Daoy (cell line): ENCODE measurements around the gene SAMD14. TPM values are rescaled to one million over a fixed set of nuclear protein-coding genes. Genes with fewer than 3 reads are reported as not detected.
A peak's percentile ranks its signal among the peaks of the same experiment; 100 is the strongest.
"Not testable (repeated sequence)": the region's sequence is repeated elsewhere in the genome, so short reads cannot be mapped to it uniquely, and the experiment has no call there.

Experiments used
- DNase-seq: peaks from one replicate; pipeline ENCODE4 v3.0.0-alpha.2; 2015; ENCODE audit warnings: low read depth
- total RNA-seq: library from RNA; depleted of rRNA; stranded (reverse); fragments of >200 nt; shearing (Covaris generic); gene quantifications from 2 replicates; pipeline ENCODE4 v1.2.3, GENCODE V29; 2014

SAMD14 gene
- total RNA-seq, 1 experiment from 2014 or later = 1.7 TPM

DNA sequence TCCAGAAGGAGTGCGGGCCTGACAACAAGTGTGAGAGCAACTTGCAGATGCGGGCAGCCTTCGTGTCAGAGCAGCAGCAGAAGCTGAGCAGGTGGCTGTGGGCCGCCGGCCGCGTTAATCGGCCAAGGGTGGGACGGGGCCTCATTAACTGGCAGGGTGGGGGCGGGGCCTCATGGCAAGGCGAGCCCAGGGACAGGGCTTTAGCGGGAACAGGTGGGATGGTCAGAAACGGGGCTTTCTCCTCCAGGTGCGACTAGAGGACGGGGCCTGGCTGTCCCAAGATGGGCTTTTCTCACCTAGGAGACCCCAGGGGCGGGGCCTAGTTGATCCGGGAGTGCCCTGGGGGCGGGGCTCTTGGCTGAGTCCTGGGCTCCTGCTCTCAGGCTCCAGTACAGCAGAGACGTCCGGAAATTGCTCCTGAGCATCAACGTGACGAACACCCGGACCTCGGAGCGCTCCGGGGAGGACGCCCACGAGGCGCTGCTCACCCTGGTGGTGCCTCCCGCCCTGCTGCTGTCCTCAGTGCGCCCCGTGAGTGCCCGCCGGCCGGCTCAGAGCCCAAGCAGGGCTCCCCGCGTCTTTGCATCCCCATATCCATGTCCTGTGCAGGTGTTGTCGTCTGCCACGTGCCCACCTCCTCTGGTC is 53.2 kb downstream of the SAMD14 start:
- no peak for DNase-seq

DNA sequence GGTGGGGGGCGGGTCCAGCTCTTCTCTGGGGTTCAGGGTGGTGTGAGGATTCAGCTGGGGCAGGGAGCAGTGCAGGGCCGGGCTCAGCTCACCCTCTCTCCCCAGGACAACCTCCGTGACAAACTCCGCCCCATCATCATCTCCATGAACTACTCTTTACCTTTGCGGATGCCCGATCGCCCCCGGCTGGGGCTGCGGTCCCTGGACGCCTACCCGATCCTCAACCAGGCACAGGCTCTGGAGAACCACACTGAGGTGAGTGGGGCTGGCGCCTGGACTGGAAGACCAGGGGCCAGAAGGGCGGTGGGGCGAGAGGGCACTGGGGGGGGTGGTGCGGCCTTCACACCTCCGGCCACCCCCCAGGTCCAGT is 53.8 kb downstream of the SAMD14 start:
- DNase-seq = no peak

DNA sequence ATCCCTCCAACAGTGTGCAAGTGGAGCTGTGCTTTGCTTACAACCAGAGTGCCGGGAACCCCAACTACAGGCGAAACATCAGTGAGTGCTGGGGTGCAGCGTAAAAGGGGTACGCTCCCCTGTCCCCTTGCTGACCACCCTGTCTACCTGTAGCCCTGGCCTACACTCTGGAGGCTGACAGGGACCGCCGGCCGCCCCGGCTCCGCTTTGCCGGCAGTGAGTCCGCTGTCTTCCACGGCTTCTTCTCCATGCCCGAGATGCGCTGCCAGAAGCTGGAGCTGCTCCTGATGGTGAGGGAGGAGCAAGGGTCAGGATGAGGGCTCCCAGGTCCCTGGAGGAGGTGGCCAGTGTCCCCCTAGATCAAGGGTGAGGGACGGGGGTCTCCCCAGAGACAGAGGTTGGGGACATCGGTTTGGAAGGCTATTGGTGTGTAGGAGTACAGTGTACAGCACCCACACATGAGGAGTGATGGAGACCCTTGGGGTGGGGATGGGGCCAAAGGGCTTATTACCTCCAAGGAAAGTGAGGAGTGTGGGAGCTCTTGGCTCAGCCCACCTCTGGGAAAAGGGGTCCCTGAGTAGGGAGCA is 54.4 kb downstream of the SAMD14 start:
- DNase-seq = no peak

DNA sequence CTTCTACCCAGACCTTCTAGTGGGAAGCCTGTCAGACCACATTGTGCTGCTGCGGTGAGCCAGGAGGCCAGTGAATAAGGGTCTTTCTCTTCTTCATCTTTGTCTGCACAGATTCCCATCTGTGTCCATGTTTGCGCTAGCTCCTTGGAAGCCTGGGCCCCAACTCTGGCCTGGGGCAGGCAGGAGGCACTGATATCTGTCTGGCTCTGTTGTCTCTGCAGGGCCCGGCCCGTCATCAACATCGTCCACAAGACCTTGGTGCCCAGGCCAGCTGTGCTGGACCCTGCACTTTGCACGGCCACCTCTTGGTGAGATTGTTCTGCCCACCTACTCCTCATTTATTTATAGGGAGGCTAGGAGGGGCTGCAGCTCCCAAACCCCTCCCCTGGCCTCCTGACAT is 55.7 kb downstream of the SAMD14 start:
- DNase-seq = no peak

DNA sequence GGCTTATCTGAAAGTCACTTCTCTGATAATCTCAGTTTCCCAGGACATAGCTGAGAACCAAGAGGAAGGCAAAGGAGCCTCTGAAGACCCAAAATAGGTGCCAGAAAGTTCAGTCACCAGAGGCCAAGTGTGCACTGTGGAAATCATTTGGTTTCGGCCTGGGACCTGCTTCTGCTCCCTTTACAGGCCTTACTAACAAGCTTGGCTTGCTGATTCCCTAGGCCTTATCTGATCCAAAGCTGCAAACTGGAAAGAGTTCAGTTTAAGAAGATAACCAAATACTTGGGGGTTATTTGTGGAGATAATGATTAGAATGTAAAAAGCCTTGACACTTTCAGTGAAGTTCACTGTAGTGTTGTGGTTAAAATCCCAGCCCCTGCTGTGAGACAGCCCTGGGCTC is 57.0 kb downstream of the SAMD14 start:
- DNase-seq = no peak

DNA sequence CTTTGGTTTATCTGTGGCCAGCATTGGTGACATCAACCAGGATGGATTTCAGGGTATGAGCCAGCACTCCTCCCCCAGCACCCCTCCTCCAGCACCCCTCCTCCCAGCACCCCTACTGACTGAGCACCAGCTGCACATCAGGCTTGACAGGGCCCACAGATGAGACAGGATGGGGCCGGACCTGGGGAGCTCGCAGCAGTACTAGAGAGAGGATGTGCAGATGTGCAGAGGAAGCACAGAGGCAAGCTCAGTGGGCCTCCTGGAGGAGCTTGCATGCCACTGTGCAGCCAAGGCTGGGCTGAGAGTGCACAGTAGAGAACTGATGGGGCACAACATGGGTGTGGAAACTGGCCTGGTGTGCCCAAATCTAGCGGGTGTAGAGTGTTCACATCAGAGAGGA is 57.8 kb downstream of the SAMD14 start:
- DNase-seq = no peak

DNA sequence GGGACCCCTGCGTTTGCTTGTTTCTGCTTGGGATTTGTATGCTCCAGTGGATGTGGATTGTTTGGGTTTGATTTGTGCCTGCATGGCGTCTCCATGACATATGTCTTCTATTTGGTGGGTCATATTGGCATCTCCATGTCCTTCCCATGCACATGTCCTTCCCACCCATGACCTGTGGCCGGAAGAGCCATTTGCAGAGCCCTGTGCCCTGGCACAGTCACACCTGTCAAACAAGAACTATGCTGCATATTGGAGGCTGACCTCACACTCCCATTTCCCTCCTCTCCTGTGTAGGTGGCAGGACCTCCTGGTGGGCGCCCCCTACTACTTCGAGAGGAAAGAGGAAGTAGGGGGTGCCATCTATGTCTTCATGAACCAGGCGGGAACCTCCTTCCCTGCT is 58.3 kb downstream of the SAMD14 start:
- DNase-seq = no peak

DNA sequence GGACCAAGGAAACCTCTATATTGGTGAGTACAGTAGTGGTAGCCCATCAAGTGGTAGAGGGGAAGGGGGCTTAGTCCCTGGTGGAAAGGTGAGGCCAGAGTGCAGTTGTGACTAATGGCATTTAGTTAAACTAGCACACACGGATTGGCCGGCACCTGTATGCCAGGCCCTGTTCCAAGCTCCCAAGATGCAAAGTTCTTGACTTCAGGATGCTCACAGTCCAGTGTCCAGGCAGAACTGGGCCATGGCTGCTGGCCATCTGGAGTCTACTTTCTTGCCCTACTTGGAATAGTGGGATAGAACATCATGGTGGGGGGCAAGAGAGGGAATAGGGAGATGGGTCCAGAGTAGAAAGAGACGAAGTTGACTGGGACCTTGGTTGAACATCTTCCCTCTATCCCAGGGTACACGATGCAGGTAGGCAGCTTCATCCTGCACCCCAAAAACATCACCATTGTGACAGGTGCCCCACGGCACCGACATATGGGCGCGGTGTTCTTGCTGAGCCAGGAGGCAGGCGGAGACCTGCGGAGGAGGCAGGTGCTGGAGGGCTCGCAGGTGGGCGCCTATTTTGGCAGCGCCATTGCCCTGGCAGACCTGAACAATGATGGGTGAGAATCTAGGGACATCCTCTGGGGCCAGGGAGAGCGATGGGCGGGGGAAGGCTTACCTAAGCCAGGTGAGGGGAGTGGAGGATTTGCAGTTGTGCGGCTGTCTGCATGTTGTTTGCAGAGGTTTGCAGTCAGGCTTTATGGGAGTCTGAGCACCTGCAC is 58.9 kb downstream of the SAMD14 start:
- DNase-seq = no peak

DNA sequence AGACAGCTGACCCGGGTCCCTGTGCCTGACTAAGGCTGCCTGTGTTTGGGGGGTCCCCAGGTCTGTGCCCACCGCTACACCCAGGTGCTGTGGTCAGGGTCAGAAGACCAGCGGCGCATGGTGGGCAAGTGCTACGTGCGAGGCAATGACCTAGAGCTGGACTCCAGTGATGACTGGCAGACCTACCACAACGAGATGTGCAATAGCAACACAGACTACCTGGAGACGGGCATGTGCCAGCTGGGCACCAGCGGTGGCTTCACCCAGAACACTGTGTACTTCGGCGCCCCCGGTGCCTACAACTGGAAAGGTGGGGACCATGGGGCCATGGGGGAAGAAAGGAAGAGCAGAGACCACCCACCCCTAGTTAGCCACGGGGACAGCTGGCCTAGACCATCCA is 62.0 kb downstream of the SAMD14 start:
- DNase-seq = no peak

DNA sequence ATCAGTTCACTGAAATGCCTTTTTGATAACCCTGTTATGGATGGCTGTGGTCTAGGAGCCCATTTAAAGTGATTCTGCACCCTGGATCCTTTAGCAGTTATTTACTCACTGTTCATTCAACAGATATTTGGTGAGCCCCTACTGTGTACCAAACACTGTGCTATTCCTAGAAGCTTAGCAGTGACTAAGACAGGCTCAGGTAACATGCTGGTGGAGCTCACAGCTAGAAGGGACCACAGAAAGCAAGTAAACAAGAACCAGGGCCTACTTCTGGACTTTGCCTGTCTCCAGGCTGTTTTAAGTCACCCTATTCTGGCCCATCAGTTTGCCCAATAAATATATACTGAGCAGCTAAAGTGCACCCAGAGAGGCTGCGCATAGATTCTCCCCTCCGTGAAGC is 63.0 kb downstream of the SAMD14 start:
- DNase-seq = no peak

DNA sequence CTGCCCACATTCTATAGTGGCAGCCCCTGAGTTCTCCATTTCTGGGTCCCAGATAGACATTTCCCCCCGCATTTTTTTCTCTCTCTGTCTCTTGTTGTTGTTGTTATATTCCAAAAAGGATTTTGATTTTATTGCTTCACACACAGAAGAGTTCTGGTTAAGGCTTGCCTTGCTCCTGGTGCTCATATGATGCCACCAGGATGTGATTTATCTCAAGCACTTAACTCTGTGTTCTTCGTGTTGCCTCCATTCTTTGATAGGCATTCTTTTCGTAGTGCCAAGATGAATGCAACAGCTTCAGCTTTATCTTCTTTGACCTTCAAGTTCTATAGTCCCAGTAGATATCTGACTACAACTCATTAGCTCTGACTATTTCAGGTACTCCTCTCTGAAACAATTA is 64.9 kb downstream of the SAMD14 start:
- DNase-seq = no peak

DNA sequence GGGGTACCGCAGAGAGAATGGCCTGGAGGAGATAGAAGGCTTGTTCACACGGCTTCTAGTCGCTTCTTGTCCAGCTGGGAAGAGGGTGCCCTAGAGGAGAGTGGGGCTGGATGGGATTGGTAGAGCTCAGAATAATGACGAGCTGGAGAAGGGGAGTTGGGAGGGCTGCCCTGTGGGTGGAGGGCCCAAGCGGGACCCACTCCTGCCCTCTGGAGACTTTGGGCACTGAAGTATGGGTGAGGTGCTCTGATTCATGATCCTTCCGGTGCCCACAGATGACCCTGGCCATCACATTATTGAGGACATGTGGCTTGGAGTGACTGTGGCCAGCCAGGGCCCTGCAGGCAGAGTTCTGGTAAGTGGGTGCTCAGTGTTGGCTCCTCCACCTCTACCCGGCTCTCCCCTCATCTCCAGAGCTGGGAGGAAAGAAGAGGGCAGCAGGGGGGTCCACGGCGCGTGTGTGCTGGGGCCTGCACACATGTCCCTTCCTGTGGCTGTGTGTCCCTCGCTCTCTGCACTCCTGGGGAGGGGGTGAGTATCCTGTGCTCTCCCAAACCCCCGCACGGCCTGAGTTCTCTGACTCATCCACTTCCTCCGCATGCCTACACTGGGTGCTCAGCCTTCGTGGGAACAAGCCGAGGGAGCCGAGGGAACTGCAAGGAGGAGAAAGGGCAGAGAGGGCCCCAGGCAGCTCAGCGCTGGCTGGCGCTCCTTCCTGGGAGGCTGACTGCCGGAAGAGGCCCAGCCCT is 65.5 kb downstream of the SAMD14 start:
- DNase-seq = peak; percentile 98

DNA sequence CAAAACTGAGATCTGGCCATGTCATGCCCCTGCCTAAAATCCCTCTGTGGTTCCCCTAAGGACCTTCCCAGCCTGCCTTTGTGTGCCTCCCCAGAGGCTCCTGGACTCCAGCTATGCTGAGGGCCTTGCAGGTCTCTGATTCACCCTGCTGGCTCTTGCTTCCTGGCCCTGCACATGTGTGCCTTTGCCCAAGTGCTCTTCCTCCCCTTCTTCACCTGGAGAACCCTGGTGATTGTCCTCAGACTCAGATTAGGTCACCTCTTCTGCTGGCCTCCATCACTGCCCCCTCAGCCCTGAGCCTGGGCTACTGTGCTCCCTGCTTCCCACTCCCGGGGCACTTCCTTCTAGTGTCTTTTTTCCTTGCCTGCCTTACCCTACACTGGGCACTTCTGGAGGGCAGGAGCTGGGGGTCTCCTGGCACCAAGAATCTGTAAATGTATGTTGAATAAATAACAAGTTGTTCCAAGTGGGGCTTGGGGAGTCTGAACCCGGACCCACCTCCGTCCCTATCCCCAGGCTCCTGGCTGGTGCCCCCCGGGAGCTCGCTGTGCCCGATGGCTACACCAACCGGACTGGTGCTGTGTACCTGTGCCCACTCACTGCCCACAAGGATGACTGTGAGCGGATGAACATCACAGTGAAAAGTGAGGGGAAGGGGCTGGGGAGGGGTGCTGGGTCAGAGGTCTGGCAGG is 66.3 kb downstream of the SAMD14 start:
- DNase-seq = peak; percentile 64

DNA sequence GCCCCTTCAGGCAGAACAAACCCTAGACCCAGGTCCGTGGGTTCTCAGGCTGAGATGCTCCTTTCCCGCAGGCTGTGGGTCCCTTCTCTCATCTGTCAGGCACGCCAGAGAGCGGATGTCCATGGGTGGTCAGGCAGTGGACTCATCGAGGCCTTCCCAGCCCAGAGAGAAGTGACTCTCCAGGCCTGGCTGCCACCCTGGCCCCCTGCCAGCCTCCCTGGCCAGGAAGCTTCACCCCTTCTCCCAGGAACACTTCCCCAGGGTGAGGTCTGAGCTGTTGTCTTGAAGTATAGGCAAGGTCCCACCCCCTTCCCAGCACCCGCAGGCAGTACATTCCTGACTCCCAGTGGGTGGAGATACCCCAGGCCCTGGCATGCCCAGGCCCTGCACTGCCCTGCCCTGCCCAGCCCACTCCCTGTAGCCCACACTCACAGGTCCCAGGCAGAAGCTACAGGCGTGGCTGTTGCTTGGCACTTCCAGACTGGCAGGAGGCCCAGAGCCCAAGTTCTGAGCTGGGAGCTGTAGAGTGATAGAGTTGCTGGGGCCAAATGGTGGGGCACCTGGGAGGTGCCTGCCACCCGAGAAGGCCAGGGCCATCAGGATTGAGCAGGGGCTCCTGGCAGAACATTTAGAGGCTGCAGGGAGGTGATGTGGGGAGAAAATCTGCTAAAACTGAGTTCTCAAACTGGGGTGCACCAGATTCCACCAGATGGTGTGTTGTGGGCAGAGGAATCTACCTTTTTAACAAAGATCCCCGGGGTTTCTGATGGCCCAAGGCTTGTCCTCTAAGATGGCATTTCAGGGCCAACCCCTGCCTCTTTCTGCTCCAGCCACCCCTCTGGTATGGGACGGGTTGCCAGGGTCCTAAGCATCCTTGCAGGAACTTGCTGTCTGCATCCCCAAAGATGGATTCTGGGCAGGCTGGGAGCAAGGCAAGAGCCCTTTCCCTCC is 67.4 kb downstream of the SAMD14 start:
- DNase-seq = peak; percentile 95

DNA sequence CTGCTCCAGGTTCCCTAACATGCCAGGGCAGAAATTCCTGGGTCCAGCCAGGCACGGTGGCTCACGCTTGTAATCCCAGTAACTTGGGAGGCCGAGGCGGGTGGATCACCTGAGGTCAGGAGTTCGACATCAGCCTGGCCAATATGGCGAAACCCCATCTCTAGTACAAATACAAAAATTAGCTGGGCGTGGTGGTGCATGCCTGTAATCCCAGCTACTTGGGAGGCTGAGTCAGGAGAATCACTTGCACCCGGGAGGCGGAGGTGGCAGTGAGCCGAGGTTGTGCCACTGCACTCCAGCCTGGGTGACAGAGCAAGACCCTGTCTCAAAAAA is 68.3 kb downstream of the SAMD14 start:
- not testable (repeated sequence) for DNase-seq

DNA sequence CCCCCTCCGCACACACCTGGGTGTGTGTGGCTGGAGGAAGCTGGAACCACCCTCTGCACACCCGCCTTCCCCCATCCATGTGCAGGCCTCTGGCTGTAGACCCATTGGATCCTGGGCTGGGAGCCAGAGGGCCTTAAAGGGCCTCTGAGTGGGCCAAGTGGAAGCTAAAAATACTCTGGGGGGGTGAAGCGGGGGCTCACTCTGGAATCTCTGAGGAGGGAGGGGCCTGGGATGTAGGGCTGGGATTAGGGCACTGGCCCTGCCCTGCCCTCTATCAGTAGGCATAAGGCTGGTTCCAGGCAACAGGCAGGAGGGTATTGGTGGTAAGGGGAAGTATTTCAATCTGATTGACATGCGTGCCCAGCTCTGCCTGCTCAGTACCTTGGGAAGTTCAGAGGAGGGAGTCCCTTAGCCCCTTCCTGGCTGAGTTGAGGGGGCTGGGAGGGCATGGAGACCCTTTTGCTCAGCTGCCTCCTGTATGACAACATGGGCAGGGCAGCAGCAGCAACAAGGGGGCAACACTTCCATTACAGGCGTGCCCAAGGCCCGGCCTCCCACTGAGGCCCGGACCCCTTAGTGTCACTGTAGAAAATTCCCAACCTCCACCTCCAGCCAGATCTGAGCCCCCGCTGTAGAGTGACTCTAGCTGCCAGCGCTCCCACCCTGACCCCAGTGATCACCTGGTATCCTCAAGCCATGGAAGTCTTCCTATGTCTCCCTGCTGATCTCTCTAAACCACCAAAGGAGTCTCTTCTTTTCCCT is 68.8 kb downstream of the SAMD14 start:
- DNase-seq = no peak
